Measurements from ENCODE around the gene CBFA2T3.

DNA sequence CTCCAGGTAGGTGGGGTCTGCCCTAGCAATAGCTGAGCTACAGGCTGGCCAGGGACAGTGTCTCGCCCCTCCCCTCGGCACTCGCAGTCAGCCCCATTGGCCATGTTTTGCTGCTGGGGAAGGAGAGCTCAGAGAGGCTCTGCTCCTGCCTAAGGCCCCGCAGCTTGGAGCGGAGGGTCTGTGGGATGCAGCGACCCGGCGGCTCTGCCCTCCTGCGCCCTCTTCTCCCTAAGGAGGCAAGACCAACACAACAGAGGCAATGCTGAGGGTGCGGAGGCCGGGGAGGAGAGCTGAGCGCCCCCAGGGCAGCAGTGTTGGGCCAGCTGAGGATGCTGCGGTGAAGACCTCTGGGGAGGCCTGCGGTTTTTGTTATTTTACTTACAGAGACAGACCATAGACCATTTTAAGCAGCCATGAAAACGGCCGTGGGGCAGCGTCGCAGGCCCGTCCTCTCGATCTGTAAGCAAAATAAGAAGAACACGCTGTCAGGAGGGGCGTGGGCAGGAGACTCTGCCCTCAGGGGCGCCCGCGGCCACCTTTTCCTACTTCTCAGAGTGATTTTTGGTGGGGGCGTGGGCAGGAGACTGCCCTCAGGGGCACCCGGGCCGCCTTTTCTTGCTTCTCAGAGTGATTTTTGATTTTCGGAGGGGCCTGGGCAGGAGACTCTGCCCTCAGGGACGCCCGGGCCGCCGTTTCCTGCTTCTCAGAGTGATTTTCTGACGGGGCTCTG is 79.1 kb downstream of the CBFA2T3 start:
- TF ChIP-seq YY1 (IDR thresholded peaks at IDR 0.05; ENCODE audit: insufficient read depth, insufficient read length), result no peak
- TF ChIP-seq ZNF274 (IDR thresholded peaks at IDR 0.05; ENCODE audit: low read depth, low read length), result no peak
- TF ChIP-seq SUZ12 (IDR thresholded peaks at IDR 0.05; ENCODE audit: extremely low read depth, insufficient read depth, insufficient read length), result no peak
